Measurements from ENCODE around the gene GEMIN4.

- TF ChIP-seq CTCF (conservative IDR thresholded peaks at IDR 0.05; ENCODE audit: low read depth, low read length) (no peak), CEBPB (IDR thresholded peaks at IDR 0.05; ENCODE audit: low read depth, low read length) (no peak), POLR2A (IDR thresholded peaks at IDR 0.05; ENCODE audit: low read depth, low read length) (no peak), NFE2L2 (IDR thresholded peaks at IDR 0.05; ENCODE audit: low read depth, low read length) (no peak), SMC3 (IDR thresholded peaks at IDR 0.05; ENCODE audit: low read depth, low read length) (no peak), RFX5 (IDR thresholded peaks at IDR 0.05; ENCODE audit: low read depth, low read length) (no peak), MAFK (IDR thresholded peaks at IDR 0.05; ENCODE audit: low read depth, low read length) (no peak), FOS (IDR thresholded peaks at IDR 0.05; ENCODE audit: low read depth, low read length) (no peak), BHLHE40 (IDR thresholded peaks at IDR 0.05; ENCODE audit: low read depth, low read length) (no peak), USF2 (IDR thresholded peaks at IDR 0.05; ENCODE audit: low read depth, low read length) (no peak), CHD1 (IDR thresholded peaks at IDR 0.05; ENCODE audit: low read depth, low read length) (no peak)
These were observed 39.8 kb upstream of the GEMIN4 start for GRCh38 chr17:791829-792228.

All from IMR-90 (cell line).